Activated CD8-positive, alpha-beta memory T cell treated with anti-CD3 and anti-CD28 coated beads, Interleukin-2, amount 10 ng/mL, durations not matched to agents 7 days and 5 days (primary cell): Measurements from ENCODE around the gene ADTRP. TPM values are rescaled to one million over a fixed set of nuclear protein-coding genes. Genes with fewer than 3 reads are reported as not detected.
"Not testable (repeated sequence)": the region's sequence is repeated elsewhere in the genome, so short reads cannot be mapped to it uniquely, and the experiment has no call there.

Source experiments
- ATAC-seq: fragments of 150-1000 bp; cut with Tn5 transposase; one replicate; pipeline ENCODE4 v1.10.0; 2021; ENCODE audit warnings: moderate library complexity
- CTCF ChIA-PET: fragments of 350-600 bp; sonication (Branson Sonifier 250); formaldehyde crosslinking; loops from one replicate; lab custom pipeline; 2021; ENCODE audit warnings: antibody characterized with exemption; lab: Charles Lee
- DNase-seq: peaks from one replicate; pipeline ENCODE4 v3.0.0-alpha.2; 2020
- H3K27ac Mint-ChIP-seq: one replicate; pipeline ENCODE4 v1.8.0; 2021; ENCODE audit warnings: mild to moderate bottlenecking, mixed read lengths
- H3K27me3 Mint-ChIP-seq: one replicate; pipeline ENCODE4 v1.8.0; 2021; ENCODE audit warnings: mixed read lengths
- H3K36me3 Mint-ChIP-seq: one replicate; pipeline ENCODE4 v1.8.0; 2021; ENCODE audit warnings: mild to moderate bottlenecking, mixed read lengths
- H3K4me1 Mint-ChIP-seq: one replicate; pipeline ENCODE4 v1.8.0; 2021; ENCODE audit warnings: mixed read lengths
- H3K4me3 Mint-ChIP-seq: one replicate; pipeline ENCODE4 v1.8.0; 2021; ENCODE audit warnings: mild to moderate bottlenecking, moderate library complexity, mixed read lengths
- H3K9me3 Mint-ChIP-seq: one replicate; pipeline ENCODE4 v1.8.0; 2022; ENCODE audit warnings: low read depth, mixed read lengths
- total RNA-seq, 2 experiments: library from RNA; stranded (reverse); gene quantifications; one replicate each; pipeline ENCODE4 v1.2.3, GENCODE V29; 2021

Gene ADTRP
- total RNA-seq, 2 experiments from 2014 or later, result 0.47 to 2.0 TPM

- DNase-seq, result no peak
- Mint-ChIP-seq H3K27ac (no peak overlapping the region), H3K4me1 (no peaks in the 10 kb centered on the region), H3K4me3 (no peak overlapping the region), H3K36me3 (no peaks in the 10 kb centered on the region), H3K27me3 (peaks cover 5% of the 10 kb centered on the region), H3K9me3 (peaks cover 3% of the 10 kb centered on the region)
- ATAC-seq, result no peak
- CTCF ChIA-PET, result interaction anchor here (1.0 to 1.6 kb wide), 2 partner anchors 44 to 590 kb away, joined by 3 to 6 read pairs; no protein-coding TSS in a partner anchor
These were observed 79.0 kb downstream of the ADTRP start for GRCh38 chr6:11699576-11699975.

DNA sequence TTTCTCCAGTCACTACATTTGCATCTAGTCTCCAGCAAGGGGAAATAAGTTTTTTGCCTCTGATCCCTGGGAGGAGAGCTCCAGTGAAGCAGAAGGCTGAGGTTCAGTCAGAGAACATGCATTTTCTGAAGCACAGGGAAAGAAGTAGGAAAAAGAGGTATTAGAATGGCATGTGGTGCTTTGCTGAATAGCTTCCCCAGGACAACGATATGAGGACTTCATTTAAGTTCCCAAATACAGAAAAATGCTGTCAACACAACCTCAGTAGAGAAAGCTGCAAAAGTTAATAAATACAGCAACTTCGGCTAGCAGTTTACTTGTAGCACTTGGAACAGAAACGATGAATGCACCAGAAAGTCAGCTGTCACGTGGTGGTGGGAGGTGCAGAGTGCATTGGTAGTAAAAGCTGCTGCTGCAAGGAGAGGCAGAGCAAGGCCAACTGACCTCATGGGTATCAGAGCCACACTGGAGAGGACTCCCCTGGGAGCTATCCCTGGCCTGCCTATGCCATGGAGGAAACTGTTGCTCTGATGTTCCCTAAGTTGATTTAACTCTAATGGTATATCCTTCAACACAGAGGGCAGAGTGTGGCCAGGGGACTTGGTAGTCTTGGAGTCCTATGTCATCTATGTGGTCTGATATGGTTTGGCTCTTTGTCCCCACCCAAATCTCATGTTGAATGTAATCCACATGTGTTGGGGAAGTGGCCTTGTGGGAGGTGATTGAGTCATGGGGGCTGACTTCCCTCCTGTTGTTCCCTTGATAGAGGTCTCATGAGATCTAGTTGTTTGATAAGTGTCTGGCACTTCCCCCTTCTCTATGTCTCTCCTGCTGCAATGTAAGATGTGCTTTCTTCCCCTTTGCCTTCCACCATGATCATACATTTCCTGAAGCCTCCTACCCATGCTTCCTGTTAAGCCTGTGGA, 85.9 kb downstream of the ADTRP start:
- CTCF ChIA-PET, result no interaction called here

GRCh38 chr6:11689847-11690246, 88.8 kb downstream of the ADTRP start:
- DNase-seq, result no peak
- CTCF ChIA-PET, result no interaction called here
- H3K27me3 Mint-ChIP-seq, result peaks cover 6% of the 10 kb centered on the region
- H3K9me3 Mint-ChIP-seq, result no peaks in the 10 kb centered on the region
- no peak for ATAC-seq
- H3K4me1 Mint-ChIP-seq, result no peaks in the 10 kb centered on the region
- H3K36me3 Mint-ChIP-seq, result peaks cover 1% of the 10 kb centered on the region
- H3K27ac Mint-ChIP-seq, result no peak overlapping the region
- no peak overlapping the region for H3K4me3 Mint-ChIP-seq

More for the DNA sequence above, 85.9 kb downstream of the ADTRP start:
- Mint-ChIP-seq H3K4me1 (no peaks in the 10 kb centered on the region), H3K27me3 (peaks cover 2% of the 10 kb centered on the region), H3K27ac (no peak overlapping the region), H3K4me3 (no peak overlapping the region), H3K36me3 (peaks cover 1% of the 10 kb centered on the region), H3K9me3 (peaks cover 3% of the 10 kb centered on the region)
- DNase-seq (no peak), ATAC-seq (no peak)

DNA sequence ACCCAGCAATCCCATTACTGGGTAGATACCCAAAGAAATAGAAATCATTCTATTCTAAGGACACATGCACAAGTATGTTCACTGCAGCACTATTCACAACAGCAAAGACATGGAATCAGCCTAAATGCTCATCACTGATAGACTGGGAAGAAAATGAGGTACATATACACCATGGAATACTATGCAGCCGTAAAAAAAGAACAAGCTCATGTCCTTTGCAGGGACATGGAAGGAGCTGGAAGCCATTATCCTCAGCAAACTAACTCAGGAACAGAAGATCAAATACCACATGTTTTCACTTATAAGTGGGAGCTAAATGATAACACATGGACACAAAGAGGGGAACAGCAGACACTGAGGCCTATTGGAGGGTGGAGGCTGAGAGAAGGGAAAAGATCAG, 89.2 kb downstream of the ADTRP start:
- CTCF ChIA-PET, H3K36me3 Mint-ChIP-seq: not testable (repeated sequence)

DNA sequence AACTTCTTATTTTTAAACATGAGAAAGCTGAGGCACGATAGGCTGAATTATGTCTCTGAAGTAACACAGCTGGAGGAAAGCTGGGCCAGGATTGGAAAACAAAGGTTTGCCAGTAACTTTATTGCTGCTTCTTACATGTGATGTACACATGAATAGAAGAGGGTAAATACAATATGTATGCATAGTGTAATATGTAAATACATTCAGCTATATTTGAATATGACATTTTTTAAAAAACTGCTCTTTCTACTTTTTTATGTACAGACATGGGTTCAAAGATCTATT, 90.2 kb downstream of the ADTRP start:
- no peaks in the 10 kb centered on the region for H3K4me1 Mint-ChIP-seq
- DNase-seq (no peak), ATAC-seq (no peak)
- peaks cover 12% of the 10 kb centered on the region for H3K27me3 Mint-ChIP-seq
- CTCF ChIA-PET, result interaction anchor here (0.9 to 1.0 kb wide), 2 partner anchors 8 to 33 kb away, joined by 3 to 4 read pairs; no protein-coding TSS in a partner anchor
- H3K4me3 Mint-ChIP-seq, result no peak overlapping the region
- H3K9me3 Mint-ChIP-seq, result no peaks in the 10 kb centered on the region
- H3K36me3 Mint-ChIP-seq, result peaks cover 1% of the 10 kb centered on the region
- no peak overlapping the region for H3K27ac Mint-ChIP-seq

More for the DNA sequence above, 89.2 kb downstream of the ADTRP start:
- H3K4me3 Mint-ChIP-seq, ATAC-seq, H3K27me3 Mint-ChIP-seq, DNase-seq, H3K27ac Mint-ChIP-seq, H3K4me1 Mint-ChIP-seq, H3K9me3 Mint-ChIP-seq: not testable (repeated sequence)

DNA sequence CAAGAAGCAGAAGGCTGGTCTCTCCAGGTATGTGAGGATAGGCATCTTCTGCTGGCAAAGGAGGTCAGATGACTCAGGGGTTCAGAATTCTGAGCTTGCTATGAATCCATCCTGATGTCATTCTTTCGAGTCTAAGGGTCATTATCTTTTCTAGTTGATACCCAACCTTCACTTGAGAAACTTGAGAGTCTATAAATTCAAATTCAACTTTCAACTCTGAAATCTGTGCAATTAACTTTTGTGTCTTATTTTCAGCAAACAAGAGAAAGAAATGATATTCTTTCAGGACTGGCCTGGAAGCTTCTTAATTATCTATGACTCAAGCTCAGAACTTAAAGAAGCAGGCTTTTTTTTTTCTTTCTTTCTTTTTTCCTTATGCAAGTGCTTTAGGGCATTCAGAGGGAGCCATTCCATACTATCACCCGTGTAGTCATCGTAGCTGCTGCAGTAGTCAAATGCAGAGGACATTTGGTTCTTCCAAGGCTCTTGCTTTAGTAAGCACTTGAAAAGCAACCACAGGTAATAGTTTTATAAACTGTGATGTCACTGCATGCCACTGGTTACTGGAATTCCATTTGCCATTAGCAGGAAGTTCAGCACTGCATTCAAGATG, 93.0 kb downstream of the ADTRP start:
- H3K27ac Mint-ChIP-seq, result no peak overlapping the region
- H3K27me3 Mint-ChIP-seq, result peaks cover 15% of the 10 kb centered on the region
- no peak for ATAC-seq
- no peaks in the 10 kb centered on the region for H3K9me3 Mint-ChIP-seq
- H3K4me3 Mint-ChIP-seq, result no peak overlapping the region
- DNase-seq, result no peak
- H3K4me1 Mint-ChIP-seq, result no peaks in the 10 kb centered on the region
- no peaks in the 10 kb centered on the region for H3K36me3 Mint-ChIP-seq
- CTCF ChIA-PET, result no interaction called here

DNA sequence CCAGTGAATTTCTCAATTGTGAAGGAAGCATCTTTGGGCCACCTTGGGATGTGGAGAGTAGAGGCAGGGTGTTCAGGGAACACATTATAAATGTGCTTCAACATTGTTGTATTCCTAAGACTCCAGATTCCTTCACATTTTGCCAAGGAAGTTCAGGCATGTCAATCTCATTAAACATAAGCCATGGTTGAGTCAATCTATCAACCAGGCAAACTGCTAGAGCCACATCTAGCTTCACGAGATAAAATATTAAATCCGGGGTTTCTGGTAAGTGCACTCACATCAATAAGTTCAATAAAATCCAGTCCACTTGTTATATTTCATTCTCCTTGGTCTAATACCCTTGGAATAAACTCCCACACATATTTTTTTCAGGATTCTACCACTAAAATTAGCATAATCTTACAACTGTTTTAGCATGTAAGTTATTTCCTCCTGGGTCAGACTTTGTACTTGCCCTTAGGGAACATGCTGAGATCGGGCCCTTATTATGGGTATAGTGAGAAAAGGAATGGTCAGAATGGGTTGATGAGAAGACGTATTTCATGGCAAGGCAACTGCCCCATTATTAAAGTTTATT, 93.6 kb downstream of the ADTRP start:
- ATAC-seq, result no peak
- Mint-ChIP-seq H3K36me3 (no peaks in the 10 kb centered on the region), H3K27ac (no peak overlapping the region), H3K4me3 (no peak overlapping the region), H3K4me1 (no peaks in the 10 kb centered on the region), H3K9me3 (peaks cover 3% of the 10 kb centered on the region), H3K27me3 (peaks cover 15% of the 10 kb centered on the region)
- CTCF ChIA-PET, result no interaction called here
- DNase-seq, result no peak

DNA sequence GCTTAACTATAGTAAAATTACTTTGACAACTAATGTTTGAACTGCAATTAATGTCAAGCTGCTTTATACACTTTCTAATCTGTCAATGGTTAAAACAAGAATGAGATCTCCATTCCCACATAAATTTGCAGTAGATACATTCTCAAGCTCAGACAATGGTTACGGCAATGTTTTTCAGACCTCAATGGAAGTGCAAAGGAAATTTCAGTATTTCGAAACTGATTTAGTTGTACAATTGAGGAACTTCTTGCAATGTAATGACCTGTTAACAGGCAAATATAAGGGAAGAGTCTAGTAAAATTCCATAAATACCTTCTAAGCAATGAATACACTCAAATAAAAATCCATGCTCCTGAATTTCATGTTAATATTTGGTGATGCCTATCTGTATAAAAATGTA, 94.7 kb downstream of the ADTRP start:
- Mint-ChIP-seq H3K27ac (no peak overlapping the region), H3K9me3 (peaks cover 3% of the 10 kb centered on the region), H3K4me3 (no peak overlapping the region), H3K36me3 (no peaks in the 10 kb centered on the region), H3K4me1 (no peaks in the 10 kb centered on the region), H3K27me3 (peaks cover 18% of the 10 kb centered on the region)
- no peak for ATAC-seq
- CTCF ChIA-PET, result no interaction called here
- no peak for DNase-seq

GRCh38 chr6:11682561-11682975, 96.0 kb downstream of the ADTRP start:
- ATAC-seq, result no peak
- no peaks in the 10 kb centered on the region for H3K4me1 Mint-ChIP-seq
- H3K9me3 Mint-ChIP-seq, result peaks cover 3% of the 10 kb centered on the region
- no peak overlapping the region for H3K27ac Mint-ChIP-seq
- CTCF ChIA-PET, result no interaction called here
- H3K36me3 Mint-ChIP-seq, result no peaks in the 10 kb centered on the region
- H3K27me3 Mint-ChIP-seq, result peaks cover 17% of the 10 kb centered on the region
- no peak for DNase-seq
- H3K4me3 Mint-ChIP-seq, result no peak overlapping the region

DNA sequence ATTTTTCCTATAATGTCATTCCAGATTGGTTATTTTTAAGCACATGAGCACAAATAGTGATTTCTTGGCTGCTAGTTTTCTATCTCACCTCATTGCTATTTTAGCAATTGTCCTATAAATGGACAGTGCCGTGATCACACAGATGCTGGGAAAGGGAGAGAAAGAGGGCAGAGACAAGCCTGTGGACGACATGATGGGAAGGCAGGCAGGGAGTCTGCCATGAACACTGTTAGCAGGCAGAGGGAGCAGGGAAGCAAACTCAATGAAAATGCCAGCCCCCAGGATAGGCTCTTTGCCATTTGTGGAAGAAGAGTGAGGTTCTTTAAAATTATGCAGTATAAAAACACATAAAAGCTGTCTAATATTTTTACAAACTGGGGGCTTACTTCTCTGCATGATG, 96.8 kb downstream of the ADTRP start:
- CTCF ChIA-PET, result no interaction called here
- Mint-ChIP-seq H3K36me3 (no peaks in the 10 kb centered on the region), H3K27me3 (peaks cover 14% of the 10 kb centered on the region), H3K27ac (no peak overlapping the region), H3K4me3 (no peak overlapping the region), H3K9me3 (peaks cover 3% of the 10 kb centered on the region), H3K4me1 (no peaks in the 10 kb centered on the region)
- ATAC-seq (no peak), DNase-seq (no peak)

- CTCF ChIA-PET, result no interaction called here
- H3K9me3 Mint-ChIP-seq, result peaks cover 3% of the 10 kb centered on the region
- H3K4me3 Mint-ChIP-seq, result no peak overlapping the region
- H3K4me1 Mint-ChIP-seq, result no peaks in the 10 kb centered on the region
- DNase-seq (no peak), ATAC-seq (no peak)
- H3K27me3 Mint-ChIP-seq, result peaks cover 14% of the 10 kb centered on the region
- no peak overlapping the region for H3K27ac Mint-ChIP-seq
- no peaks in the 10 kb centered on the region for H3K36me3 Mint-ChIP-seq
These were observed 97.2 kb downstream of the ADTRP start for GRCh38 chr6:11681357-11681756.

DNA sequence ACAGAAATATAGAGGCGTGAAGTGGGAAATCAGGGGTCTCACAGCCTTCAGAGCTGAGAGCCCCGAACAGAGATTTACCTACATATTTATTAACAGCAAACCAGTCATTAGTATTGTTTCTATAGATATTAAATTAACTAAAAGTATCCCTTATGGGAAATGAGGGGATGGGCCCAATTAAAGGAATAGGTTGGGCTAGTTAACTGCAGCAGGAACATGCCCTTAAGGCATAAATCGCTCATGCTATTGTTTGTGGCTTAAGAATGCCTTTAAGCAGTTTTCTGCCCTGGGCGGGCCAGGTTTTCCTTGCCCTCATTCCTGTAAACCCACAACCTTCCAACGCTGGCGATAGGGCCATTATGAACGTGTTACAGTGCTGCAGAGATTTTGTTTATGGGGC, 98.1 kb downstream of the ADTRP start:
- H3K9me3 Mint-ChIP-seq, ATAC-seq, H3K36me3 Mint-ChIP-seq, DNase-seq, H3K27ac Mint-ChIP-seq, CTCF ChIA-PET, H3K4me1 Mint-ChIP-seq, H3K4me3 Mint-ChIP-seq: not testable (repeated sequence)
- H3K27me3 Mint-ChIP-seq, result peaks cover 14% of the 10 kb centered on the region

DNA sequence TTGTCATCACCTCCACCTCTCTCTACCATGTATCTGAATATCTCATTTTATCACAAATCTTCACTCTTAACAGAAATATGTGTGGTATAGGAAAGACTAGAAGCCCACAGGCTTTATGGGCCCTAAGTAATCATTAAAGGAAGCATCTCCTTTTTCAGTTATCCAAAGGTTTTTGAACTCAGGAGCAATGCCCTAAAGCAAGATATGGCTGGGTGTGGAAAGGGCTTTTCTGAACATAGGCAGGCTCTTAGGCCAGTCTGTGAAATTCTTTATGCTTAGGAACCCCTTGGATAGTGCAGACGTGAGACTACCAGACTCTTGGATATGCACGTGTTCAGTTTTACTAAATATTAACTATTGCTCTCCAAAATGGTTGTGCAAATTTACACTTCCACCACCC, 99.5 kb downstream of the ADTRP start:
- DNase-seq (no peak), ATAC-seq (no peak)
- H3K27me3 Mint-ChIP-seq, result peaks cover 21% of the 10 kb centered on the region
- H3K9me3 Mint-ChIP-seq, result peaks cover 3% of the 10 kb centered on the region
- H3K36me3 Mint-ChIP-seq, result no peaks in the 10 kb centered on the region
- H3K27ac Mint-ChIP-seq, result no peak overlapping the region
- CTCF ChIA-PET, result no interaction called here
- no peaks in the 10 kb centered on the region for H3K4me1 Mint-ChIP-seq
- no peak overlapping the region for H3K4me3 Mint-ChIP-seq

GRCh38 chr6:11675601-11676000, 103.0 kb downstream of the ADTRP start:
- Mint-ChIP-seq H3K4me3 (no peak overlapping the region), H3K9me3 (peaks cover 3% of the 10 kb centered on the region), H3K27me3 (peaks cover 34% of the 10 kb centered on the region), H3K4me1 (no peaks in the 10 kb centered on the region), H3K27ac (no peak overlapping the region), H3K36me3 (no peaks in the 10 kb centered on the region)
- ATAC-seq (no peak), DNase-seq (no peak)
- CTCF ChIA-PET, result no interaction called here
